Fibroblast of villous mesenchyme (primary cell): ENCODE data around the gene RAB8B. TPM values are rescaled to one million over a fixed set of nuclear protein-coding genes. Genes with fewer than 3 reads are reported as not detected.

Experiments used
- DNase-seq: peaks from one replicate; pipeline ENCODE4 v3.0.0-alpha.2; 2010; ENCODE audit warnings: low read depth
- H3K4me3 ChIP-seq: 2 replicates; pipeline ENCODE4 v1.5.1; 2011; ENCODE audit warnings: low read depth, mild to moderate bottlenecking, low read length
- CTCF ChIP-seq: IDR thresholded peaks from 2 replicates; pipeline ENCODE4 v1.5.1; 2012; ENCODE audit warnings: low read depth, mild to moderate bottlenecking, low read length; ENCODE audit not compliant: insufficient read depth
- total RNA-seq: library from RNA; depleted of rRNA; stranded (reverse); fragments of >200 nt; gene quantifications from 2 replicates; pipeline ENCODE4 v1.2.3, GENCODE V29; 2012

RAB8B gene
- total RNA-seq, 1 donor = 97.2 TPM

DNA sequence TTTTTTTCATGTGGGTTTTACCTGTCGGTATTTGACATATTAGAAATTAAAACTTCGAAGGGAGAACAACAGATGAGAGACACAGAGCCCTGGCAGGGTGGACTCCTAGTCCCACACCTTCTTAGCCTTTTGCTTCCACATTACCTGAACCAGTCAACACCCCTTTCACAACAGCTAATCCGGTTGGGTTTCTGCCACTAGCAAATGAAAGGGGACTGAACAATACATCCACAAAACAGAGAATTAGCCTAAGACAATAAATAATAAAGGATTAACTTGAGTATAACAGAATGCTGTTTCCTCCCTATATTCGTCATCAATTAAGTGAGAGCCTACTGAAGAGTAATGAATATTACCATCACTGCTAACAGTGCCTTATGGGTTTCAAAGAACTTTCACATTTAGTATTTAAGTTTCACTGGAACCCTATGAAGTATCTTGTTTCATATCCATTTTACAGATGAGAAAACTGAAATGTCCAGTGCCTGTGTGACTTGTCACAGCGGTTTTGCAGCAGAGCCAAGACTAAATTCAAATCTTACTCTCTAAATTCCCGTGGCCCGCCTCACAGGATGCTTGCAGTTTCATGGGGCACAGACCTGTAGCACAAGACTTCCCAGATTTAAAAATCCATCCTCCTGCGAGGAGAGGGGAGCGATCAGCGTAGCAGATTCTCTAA is 1.0 kb upstream of the RAB8B start:
- H3K4me3 ChIP-seq = peak overlapping the region; percentile 62
- TF ChIP-seq CTCF = no peak
- DNase-seq = no peak

- H3K4me3 ChIP-seq = peak overlapping the region; percentile 96
- DNase-seq = no peak
- no peak for TF ChIP-seq CTCF
These were observed 749 bp downstream of the RAB8B start for GRCh38 chr15:63189941-63190768.

DNA sequence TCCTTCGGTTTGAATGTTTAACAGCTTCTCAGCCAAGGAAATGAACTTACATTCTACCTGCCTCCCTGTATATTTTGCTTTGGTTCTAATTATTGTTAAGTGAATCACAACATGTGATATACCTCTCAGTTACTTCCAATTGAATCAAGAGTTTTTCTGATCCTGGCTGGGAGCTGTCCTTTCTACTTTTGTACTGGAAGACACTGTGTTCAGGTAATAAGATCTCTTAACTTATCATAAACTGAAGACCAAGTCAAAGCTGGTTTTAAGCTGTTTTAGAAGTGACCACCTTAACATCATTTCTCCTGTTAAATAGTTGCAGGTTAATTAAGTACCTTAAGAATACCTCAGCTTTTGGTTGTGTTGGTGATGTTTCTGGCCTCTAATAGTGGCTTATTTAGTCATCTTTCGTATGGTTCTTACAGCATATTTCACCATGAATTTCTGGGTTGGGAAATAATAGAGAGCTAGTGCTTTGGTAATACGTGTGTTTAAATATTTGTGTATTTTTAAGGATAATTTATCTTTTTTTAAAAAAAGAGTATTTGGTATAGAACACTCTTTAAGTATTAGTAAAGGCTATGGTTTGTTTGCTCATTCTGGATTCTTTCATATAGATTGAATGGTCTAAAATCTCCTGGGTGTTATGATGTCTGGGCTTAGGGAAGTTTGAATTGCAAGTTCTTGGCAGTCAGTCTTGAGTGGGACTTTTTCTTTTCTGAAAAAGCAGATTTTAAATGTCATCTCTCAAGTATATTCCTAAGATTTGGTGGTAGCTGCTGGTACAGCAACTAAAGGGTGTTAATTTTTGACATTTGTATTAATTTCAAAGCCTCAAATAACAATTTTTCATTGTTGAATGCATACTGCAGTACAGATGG is 1.6 kb downstream of the RAB8B start:
- no peak for DNase-seq
- H3K4me3 ChIP-seq = peak overlapping the region; percentile 96
- no peak for TF ChIP-seq CTCF

GRCh38 chr15:63191895-63192618 is 2.7 kb downstream of the RAB8B start:
- no peak for DNase-seq
- no peak for TF ChIP-seq CTCF
- peak overlapping the region; percentile 96 for H3K4me3 ChIP-seq

GRCh38 chr15:63192619-63193206 is 3.3 kb downstream of the RAB8B start:
- no peak for DNase-seq
- H3K4me3 ChIP-seq = peak overlapping the region; percentile 96
- TF ChIP-seq CTCF = no peak

DNA sequence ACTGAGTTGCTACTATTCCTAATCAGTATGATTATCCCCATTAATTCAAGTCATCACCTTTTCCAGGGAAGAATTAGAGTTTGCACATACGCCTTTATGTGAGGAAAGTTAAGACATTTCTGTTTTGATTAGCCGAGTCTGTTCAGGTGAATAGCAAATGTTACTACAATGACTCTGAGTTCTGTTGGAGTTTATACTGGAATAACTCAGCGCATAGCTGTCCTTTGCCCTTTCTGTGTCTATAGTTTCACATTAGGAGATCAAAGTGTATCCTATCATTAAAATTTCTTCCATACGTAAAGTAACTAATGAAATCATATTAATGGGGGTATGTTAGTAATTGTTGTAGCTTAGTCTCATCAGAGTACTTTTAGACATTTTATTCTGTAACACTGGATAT is 4.9 kb downstream of the RAB8B start:
- no peak for TF ChIP-seq CTCF
- H3K4me3 ChIP-seq = no peak overlapping the region

More for the DNA sequence above, 4.9 kb downstream of the RAB8B start:
- DNase-seq = no peak
